Lung (tissue), 12 donors: ENCODE results near the gene CFAP99. TPM values are rescaled to one million over a fixed set of nuclear protein-coding genes. Genes with fewer than 3 reads are reported as not detected.

ENCODE experiments used
- ATAC-seq: fragments of 200-7000 bp; cut with Tn5 transposase; one replicate; pipeline ENCODE4 v1.9.1; 2020; ENCODE audit warnings: moderate number of reproducible peaks; ENCODE audit not compliant: insufficient read depth, low FRiP score
- DNase-seq, 3 donors: peaks; one replicate each; pipeline ENCODE4 v3.0.0-alpha.2; 2013 to 2017
- H3K27ac ChIP-seq, 2 donors: one replicate each; pipeline ENCODE4 v1.5.1; 2013; ENCODE audit warnings: mild to moderate bottlenecking in 2 of 2, moderate library complexity in 2 of 2, control low read depth in 1 of 2, inconsistent platforms in 1 of 2, low read depth in 1 of 2, low read length in 1 of 2
- H3K27me3 ChIP-seq, 3 donors: one replicate each; pipeline ENCODE4 v1.5.1; 2013; ENCODE audit warnings: low read length in 2 of 3; ENCODE audit not compliant: control insufficient read depth in 3 of 3, insufficient read depth in 3 of 3
- H3K36me3 ChIP-seq, 4 donors: one replicate each; pipeline ENCODE4 v1.5.1; 2013; ENCODE audit warnings: low read length in 4 of 4, mild to moderate bottlenecking in 1 of 4, moderate library complexity in 1 of 4; ENCODE audit not compliant: control insufficient read depth in 4 of 4, insufficient read depth in 4 of 4
- H3K4me1 ChIP-seq, 5 donors: one replicate each; pipeline ENCODE4 v1.5.1; 2013; ENCODE audit warnings: low read length in 5 of 5, mild to moderate bottlenecking in 2 of 5, moderate library complexity in 1 of 5; ENCODE audit not compliant: control insufficient read depth in 5 of 5, insufficient read depth in 5 of 5
- H3K4me3 ChIP-seq: one replicate; pipeline ENCODE4 v1.5.1; 2013; ENCODE audit warnings: mild to moderate bottlenecking, control low read depth, moderate library complexity
- H3K9ac ChIP-seq, 2 donors: one replicate each; pipeline ENCODE4 v1.5.1; 2013; ENCODE audit warnings: low read length in 2 of 2, control low read depth in 1 of 2; ENCODE audit not compliant: insufficient read depth in 1 of 2
- H3K9me3 ChIP-seq, 4 donors: one replicate each; pipeline ENCODE4 v1.5.1; 2013; ENCODE audit warnings: low read length in 3 of 4, mild to moderate bottlenecking in 1 of 4, moderate library complexity in 1 of 4; ENCODE audit not compliant: control insufficient read depth in 4 of 4, insufficient read depth in 3 of 4
- CTCF ChIP-seq: IDR thresholded peaks from 2 replicates; pipeline ENCODE4 v1.5.1; 2012; ENCODE audit warnings: mild to moderate bottlenecking; ENCODE audit errors: control extremely low read depth, extremely low read depth
- WGBS, 2 donors: extraction: QIAGEN DNeasy Blood & Tissue Kit; methylation state at CpG; one replicate each; pipeline ENCODE4 v1.1.7; 2013; 5-methylcytosine and 5-hydroxymethylcytosine counted together
- polyA plus RNA-seq, 2 donors: library from polyadenylated mRNA; stranded (reverse); fragments of 200-250 nt; gene quantifications; one replicate each; pipeline ENCODE4 v1.2.1, GENCODE V29; 2013
- total RNA-seq, 2 donors: library from RNA; depleted of rRNA in 1 of 2; stranded (reverse); fragments of >200 nt in 1 of 2; gene quantifications; one replicate each; pipeline ENCODE4 v1.2.1, GENCODE V29; 2014 to 2021
- donor health status: control.
- donor health status: control.
- donor health status: Bipolar disorder and iron deficiency.
- donor health status: healthy.
- donor health status: DM: yes; HTN: yes; CAD: no.

Gene CFAP99
- total and polyA plus RNA-seq, 4 donors = 2.1 to 12.1 (median 2.3) TPM

- Histone ChIP-seq H3K4me1 (peaks cover 0 to 36% (median 0%) of the 10 kb centered on the region in 5 donors), H3K9me3 (peaks cover 0 to 2% (median 0%) of the 10 kb centered on the region in 4 donors), H3K9ac (no peak overlapping the region), H3K4me3 (peak overlapping the region; percentile 74), H3K27ac (peak overlapping the region in 1 of 2 donors; percentile 90), H3K27me3 (peaks cover 0 to 67% (median 63%) of the 10 kb centered on the region in 3 donors), H3K36me3 (no peaks in the 10 kb centered on the region)
- DNase-seq = no peak
- no peak for TF ChIP-seq CTCF
- WGBS, 2 donors = 2 to 3% methylated on average over 49 to 55 of the region's 55 CpGs
- ATAC-seq = no peak
Measured at GRCh38 chr4:2416564-2417225, 2.1 kb upstream of the CFAP99 start.

GRCh38 chr4:2417226-2417764, 1.5 kb upstream of the CFAP99 start:
- Histone ChIP-seq H3K4me1 (peaks cover 0 to 30% (median 0%) of the 10 kb centered on the region in 5 donors), H3K36me3 (no peaks in the 10 kb centered on the region), H3K4me3 (peak overlapping the region; percentile 74), H3K9me3 (peaks cover 0 to 2% (median 0%) of the 10 kb centered on the region in 4 donors), H3K9ac (no peak overlapping the region), H3K27me3 (peaks cover 0 to 68% (median 64%) of the 10 kb centered on the region in 3 donors), H3K27ac (peak overlapping the region in 1 of 2 donors; percentile 90)
- 1 to 2% methylated on average over 25 to 61 of the region's 61 CpGs for WGBS, 2 donors
- ATAC-seq (no peak), DNase-seq (no peak)
- no peak for TF ChIP-seq CTCF

GRCh38 chr4:2417765-2418649, 748 bp upstream of the CFAP99 start, which contains the start of gene ZFYVE28:
Gene ZFYVE28 (minus strand): TSS chr4:2418645. CDS start chr4:2418323, 322 bp downstream.
- Histone ChIP-seq H3K9ac (peak within 1 kb of the TSS in 1 of 2 donors; percentile 35), H3K27ac (peak within 1 kb of the TSS in 1 of 2 donors; percentile 54), H3K27me3 (peaks cover 0 to 65% (median 60%) of the 10 kb centered on the region in 3 donors), H3K36me3 (no peaks in the 10 kb centered on the region), H3K4me3 (peak within 1 kb of the TSS; percentile 74), H3K4me1 (peaks cover 0 to 25% (median 0%) of the 10 kb centered on the region in 5 donors), H3K9me3 (peaks cover 0 to 2% (median 0%) of the 10 kb centered on the region in 4 donors)
- no peak for DNase-seq
- 1% methylated on average over 68 to 90 of the region's 90 CpGs for WGBS, 2 donors
- no peak for ATAC-seq
- no peak for TF ChIP-seq CTCF
